Peyer's patch (tissue), 4 donors: ENCODE measurements around the gene KIAA1671.

ENCODE experiments used
- CTCF ChIP-seq, 6 experiments: fragments of 450-650 bp in 4 of 6; fragments of 200-600 bp in 2 of 6; sonication (generic) in 1 of 6; IDR thresholded peaks; one replicate each; pipeline ENCODE4 v1.5.1; 2017 to 2019; ENCODE audit warnings: antibody characterized with exemption in 6 of 6, mild to moderate bottlenecking in 3 of 6, moderate library complexity in 1 of 6
- POLR2A ChIP-seq, 2 donors: fragments of 450-650 bp; IDR thresholded peaks; one replicate each; pipeline ENCODE4 v1.5.1; 2017; ENCODE audit warnings: antibody characterized with exemption in 2 of 2, mild to moderate bottlenecking in 2 of 2, moderate library complexity in 2 of 2

GRCh38 chr22:25069426-25069757 is 116.9 kb downstream of the KIAA1671 start:
- TF ChIP-seq CTCF (IDR thresholded peaks at IDR 0.05) (no peak), POLR2A (IDR thresholded peaks at IDR 0.05) (no peak)
